ENCODE measurements around the gene TMEM17. TPM values are rescaled to one million over a fixed set of nuclear protein-coding genes. Genes with fewer than 3 reads are reported as not detected.
A peak's percentile ranks its signal among the peaks of the same experiment; 100 is the strongest.

The TMEM17 gene
- total RNA-seq, 1 experiment from 2014 or later = 3.2 TPM

DNA sequence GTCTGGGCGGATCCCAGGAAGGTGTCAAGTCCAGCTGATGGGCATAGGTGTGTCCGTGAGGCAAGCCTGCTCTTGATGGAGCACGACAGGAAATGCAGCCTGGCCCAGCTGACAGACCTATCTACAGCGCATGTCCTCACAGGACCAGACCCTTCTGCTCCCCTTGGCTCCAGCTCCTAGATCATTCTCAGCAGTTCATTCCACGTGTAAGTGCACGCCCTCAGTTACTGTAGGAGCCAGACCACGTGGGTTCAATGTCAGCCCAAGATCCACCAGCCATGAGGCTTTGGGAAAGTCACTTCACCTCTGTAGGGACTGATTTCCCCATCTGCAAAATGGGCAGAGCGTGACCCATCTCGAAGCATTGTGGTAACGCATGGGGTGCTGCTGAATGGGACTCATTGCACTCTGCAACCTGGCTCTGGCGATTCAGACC, 47.8 kb downstream of the TMEM17 start:
- no peak for TF ChIP-seq ZFX (IDR thresholded peaks at IDR 0.05)
- TF ChIP-seq YY1 (IDR thresholded peaks at IDR 0.05; ENCODE audit: extremely low read depth, insufficient replicate concordance, low read depth, low read length) = no peak
- no peak for TF ChIP-seq ELF1 (IDR thresholded peaks at IDR 0.05; ENCODE audit: borderline replicate concordance, low read depth)
- TF ChIP-seq SP1 (IDR thresholded peaks at IDR 0.05; ENCODE audit: low read depth) = no peak
- TF ChIP-seq, protein P1, sequence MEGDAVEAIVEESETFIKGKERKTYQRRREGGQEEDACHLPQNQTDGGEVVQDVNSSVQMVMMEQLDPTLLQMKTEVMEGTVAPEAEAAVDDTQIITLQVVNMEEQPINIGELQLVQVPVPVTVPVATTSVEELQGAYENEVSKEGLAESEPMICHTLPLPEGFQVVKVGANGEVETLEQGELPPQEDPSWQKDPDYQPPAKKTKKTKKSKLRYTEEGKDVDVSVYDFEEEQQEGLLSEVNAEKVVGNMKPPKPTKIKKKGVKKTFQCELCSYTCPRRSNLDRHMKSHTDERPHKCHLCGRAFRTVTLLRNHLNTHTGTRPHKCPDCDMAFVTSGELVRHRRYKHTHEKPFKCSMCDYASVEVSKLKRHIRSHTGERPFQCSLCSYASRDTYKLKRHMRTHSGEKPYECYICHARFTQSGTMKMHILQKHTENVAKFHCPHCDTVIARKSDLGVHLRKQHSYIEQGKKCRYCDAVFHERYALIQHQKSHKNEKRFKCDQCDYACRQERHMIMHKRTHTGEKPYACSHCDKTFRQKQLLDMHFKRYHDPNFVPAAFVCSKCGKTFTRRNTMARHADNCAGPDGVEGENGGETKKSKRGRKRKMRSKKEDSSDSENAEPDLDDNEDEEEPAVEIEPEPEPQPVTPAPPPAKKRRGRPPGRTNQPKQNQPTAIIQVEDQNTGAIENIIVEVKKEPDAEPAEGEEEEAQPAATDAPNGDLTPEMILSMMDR (IDR thresholded peaks at IDR 0.05 in 2 of 3, conservative IDR thresholded peaks at IDR 0.05 in 1 of 3; ENCODE audit: borderline replicate concordance in 1 of 3, insufficient read depth in 1 of 3, low read depth in 2 of 3, low read length in 2 of 3) = no peak
- no peak for TF ChIP-seq POLR2AphosphoS5 (IDR thresholded peaks at IDR 0.05; ENCODE audit: low read depth, low read length)
- Histone ChIP-seq H3K4me2 (ENCODE audit: low read length) (no peak overlapping the region), H4K20me1 (ENCODE audit: insufficient read depth) (no peaks in the 10 kb centered on the region), H3K27me3 (ENCODE audit: insufficient read depth, low read length) (no peaks in the 10 kb centered on the region), H3K9me3 (ENCODE audit: control insufficient read depth in 1 of 2, insufficient read depth in 1 of 2, low read depth in 1 of 2, low read length in 2 of 2) (no peaks in the 10 kb centered on the region), H3K79me2 (ENCODE audit: insufficient read depth, low read length) (no peaks in the 10 kb centered on the region), H3K9ac (ENCODE audit: low read length) (0 out of 2 replicates have a peak overlapping the region, but pooled peaks have one; percentile 70), H3K4me3 (replicated peaks in 1 of 2; ENCODE audit: low read depth in 1 of 2, low read length in 2 of 2) (no peak overlapping the region), H3K9me2 (ENCODE audit: insufficient read depth) (no peaks in the 10 kb centered on the region), H3K36me3 (ENCODE audit: control insufficient read depth in 1 of 2, insufficient read depth in 2 of 2, low read length in 2 of 2) (no peaks in the 10 kb centered on the region), H2AFZ (ENCODE audit: low read depth, low read length, poor library complexity, severe bottlenecking) (no peak overlapping the region), H3K4me1 (ENCODE audit: control insufficient read depth in 1 of 2, insufficient read depth in 2 of 2, low read length in 2 of 2) (peaks cover 31 to 55% of the 10 kb centered on the region in 2 experiments), H3K27ac (ENCODE audit: low read depth, low read length) (peak overlapping the region; percentile 74; the same call in 1 of the 2 replicates)
- BruUV-seq (replicated peaks) = no TSS peak
- ChIA-PET POLR2A (interaction anchor here (1.1 to 2.1 kb wide), 2 partner anchors 120 to 308 kb away, joined by 3 to 22 read pairs; no protein-coding TSS in a partner anchor), CTCF (interaction anchor here (1.0 to 2.6 kb wide), 6 partner anchors 9 to 317 kb away, joined by 3 to 32 read pairs (median 4); no protein-coding TSS in a partner anchor), RAD21 (ENCODE audit: low non-redundant PET in 1 of 2, low total read pairs in 2 of 2, uncharacterized antibody in 2 of 2, unreplicated experiment in 2 of 2) (interaction anchor here (1.0 to 2.3 kb wide), 4 partner anchors 120 to 320 kb away, joined by 3 to 9 read pairs (median 4); no protein-coding TSS in a partner anchor)
- DNase-seq (ENCODE audit: low read depth, low spot score) (no peak), ATAC-seq (no peak)
- intact Hi-C loops (cut with micrococcal nuclease) = loop anchor here (5.0 to 10.0 kb wide), 3 partner anchors 249 to 1027 kb away; partner anchors contain the start of gene EHBP1
